ENCODE results near the gene SNPH. TPM values are rescaled to one million over a fixed set of nuclear protein-coding genes. Genes with fewer than 3 reads are reported as not detected.
"Not testable (repeated sequence)": the region's sequence is repeated elsewhere in the genome, so short reads cannot be mapped to it uniquely, and the experiment has no call there.

Gene SNPH
- total RNA-seq, 4 donors from 2014 or later: 0.53 to 6.6 (median 2.4) TPM

- Histone ChIP-seq H3K4me1 (no peaks in the 10 kb centered on the region), H3K9me3 (no peaks in the 10 kb centered on the region), H3K36me3 (no peaks in the 10 kb centered on the region), H3K27me3 (no peaks in the 10 kb centered on the region), H3K4me3 (no peak overlapping the region), H3K27ac (no peak overlapping the region)
- TF ChIP-seq POLR2A (IDR thresholded peaks at IDR 0.05) (no peak), CTCF (IDR thresholded peaks at IDR 0.05) (no peak)
- DNase-seq: no peak
Measured at GRCh38 chr20:1242099-1242498, 24.0 kb upstream of the SNPH start.

- no peaks in the 10 kb centered on the region for H3K27me3 ChIP-seq
- no peak for DNase-seq
- no peak overlapping the region for H3K4me3 ChIP-seq
- no peaks in the 10 kb centered on the region for H3K36me3 ChIP-seq
- H3K4me1 ChIP-seq: no peaks in the 10 kb centered on the region
- TF ChIP-seq POLR2A (IDR thresholded peaks at IDR 0.05) (no peak), CTCF (IDR thresholded peaks at IDR 0.05) (no peak)
- H3K9me3 ChIP-seq: no peaks in the 10 kb centered on the region
- H3K27ac ChIP-seq: no peak overlapping the region
Measured at GRCh38 chr20:1242530-1242929, 23.6 kb upstream of the SNPH start.

- Histone ChIP-seq H3K9me3 (no peaks in the 10 kb centered on the region), H3K4me1 (no peaks in the 10 kb centered on the region), H3K27me3 (no peaks in the 10 kb centered on the region), H3K27ac (no peak overlapping the region), H3K4me3 (no peak overlapping the region), H3K36me3 (no peaks in the 10 kb centered on the region)
- no peak for TF ChIP-seq CTCF (IDR thresholded peaks at IDR 0.05)
- TF ChIP-seq POLR2A (IDR thresholded peaks at IDR 0.05): no peak
- no peak for DNase-seq
Measured at GRCh38 chr20:1245578-1245977, 20.5 kb upstream of the SNPH start.

- no peaks in the 10 kb centered on the region for H3K36me3 ChIP-seq
- no peaks in the 10 kb centered on the region for H3K27me3 ChIP-seq
- H3K9me3 ChIP-seq: no peaks in the 10 kb centered on the region
- H3K27ac ChIP-seq: no peak overlapping the region
- H3K4me1 ChIP-seq: no peaks in the 10 kb centered on the region
- H3K4me3 ChIP-seq: no peak overlapping the region
- TF ChIP-seq CTCF (IDR thresholded peaks at IDR 0.05) (no peak), POLR2A (IDR thresholded peaks at IDR 0.05) (no peak)
- DNase-seq: no peak
Measured at GRCh38 chr20:1247689-1248088, 18.4 kb upstream of the SNPH start.

- not testable (repeated sequence) for H3K36me3 ChIP-seq, H3K9me3 ChIP-seq, H3K4me3 ChIP-seq, DNase-seq, H3K4me1 ChIP-seq, H3K27ac ChIP-seq, H3K27me3 ChIP-seq
Measured at GRCh38 chr20:1250282-1250681, 15.8 kb upstream of the SNPH start.

GRCh38 chr20:1252416-1252815 is 13.7 kb upstream of the SNPH start:
- Histone ChIP-seq H3K4me3 (no peak overlapping the region), H3K27ac (no peak overlapping the region), H3K36me3 (no peaks in the 10 kb centered on the region), H3K4me1 (no peaks in the 10 kb centered on the region), H3K9me3 (no peaks in the 10 kb centered on the region), H3K27me3 (no peaks in the 10 kb centered on the region)
- TF ChIP-seq POLR2A (IDR thresholded peaks at IDR 0.05): no peak
- no peak for TF ChIP-seq CTCF (IDR thresholded peaks at IDR 0.05)
- no peak for DNase-seq

All from Peyer's patch (tissue), 4 donors.